Smooth muscle cell (in vitro differentiated cells): ENCODE data around the gene INO80D. TPM values are rescaled to one million over a fixed set of nuclear protein-coding genes. Genes with fewer than 3 reads are reported as not detected.

Source experiments
- DNase-seq: peaks from one replicate; lab custom pipeline; 2025; ENCODE audit not compliant: unreplicated experiment; lab: John Stamatoyannopoulos, UW
- H2AFZ ChIP-seq: fragments of 200-600 bp; sonication (generic); 2 replicates; pipeline ENCODE4 v1.6.0; 2016; ENCODE audit warnings: antibody characterized with exemption, low read depth, mild to moderate bottlenecking
- H3F3A ChIP-seq: fragments of 200-600 bp; sonication (generic); 2 replicates; pipeline ENCODE4 v1.6.0; 2017; ENCODE audit warnings: antibody characterized with exemption, low read depth
- H3K27ac ChIP-seq: fragments of 200-600 bp; sonication (generic); 2 replicates; pipeline ENCODE4 v1.5.1; 2016; ENCODE audit warnings: low read depth, mild to moderate bottlenecking
- H3K27me3 ChIP-seq: fragments of 200-600 bp; sonication (generic); 2 replicates; pipeline ENCODE4 v1.6.1; 2016; ENCODE audit warnings: low read depth, mild to moderate bottlenecking
- H3K36me3 ChIP-seq: fragments of 200-600 bp; sonication (generic); 2 replicates; pipeline ENCODE4 v1.5.1; 2016; ENCODE audit warnings: low read depth
- H3K4me1 ChIP-seq: fragments of 200-600 bp; sonication (generic); 2 replicates; pipeline ENCODE4 v1.5.1; 2016; ENCODE audit warnings: low read depth
- H3K4me2 ChIP-seq: fragments of 200-600 bp; sonication (generic); 2 replicates; pipeline ENCODE4 v1.6.0; 2016; ENCODE audit warnings: mild to moderate bottlenecking
- H3K4me3 ChIP-seq: fragments of 200-600 bp; sonication (generic); 2 replicates; pipeline ENCODE4 v1.5.1; 2016; ENCODE audit warnings: mild to moderate bottlenecking
- H3K79me2 ChIP-seq: fragments of 200-600 bp; sonication (generic); 2 replicates; pipeline ENCODE4 v1.6.0; 2016; ENCODE audit warnings: low read depth, mild to moderate bottlenecking
- H3K9ac ChIP-seq: fragments of 200-600 bp; sonication (generic); 2 replicates; pipeline ENCODE4 v1.6.0; 2016; ENCODE audit warnings: low read depth
- H3K9me3 ChIP-seq: fragments of 200-600 bp; sonication (generic); replicated peaks from 2 replicates; pipeline ENCODE4 v1.5.1; 2016; ENCODE audit warnings: low read depth
- H4K20me1 ChIP-seq: fragments of 200-600 bp; sonication (generic); 2 replicates; pipeline ENCODE4 v1.6.0; 2016; ENCODE audit warnings: low read depth
- WGBS: methylation state at CpG from one replicate; pipeline ENCODE4 v1.1.7; 2016; ENCODE audit warnings: low lambda C conversion rate; 5-methylcytosine and 5-hydroxymethylcytosine counted together
- polyA plus RNA-seq: library from polyadenylated mRNA; unstranded; fragments of >200 nt; fragmentation: Nextera tagmentation; extraction: Ambion mirVana; gene quantifications from 2 replicates; pipeline ENCODE4 v1.2.1, GENCODE V29; 2016
- total RNA-seq: library from RNA; depleted of rRNA; stranded (reverse); fragments of >200 nt; gene quantifications from 2 replicates; pipeline ENCODE4 v1.2.3, GENCODE V29; 2014
- TF ChIP-seq, protein P1 (sequence below): fragments of 200-600 bp; sonication (generic); IDR thresholded peaks from 2 replicates; pipeline ENCODE4 v1.5.1; 2017; ENCODE audit warnings: borderline replicate concordance, mild to moderate bottlenecking, antibody characterized with exemption; ENCODE audit not compliant: insufficient read depth, poor library complexity, severe bottlenecking

INO80D gene
- total and polyA plus RNA-seq, 2 experiments from 2014 or later: 1.4 to 9.1 TPM

DNA sequence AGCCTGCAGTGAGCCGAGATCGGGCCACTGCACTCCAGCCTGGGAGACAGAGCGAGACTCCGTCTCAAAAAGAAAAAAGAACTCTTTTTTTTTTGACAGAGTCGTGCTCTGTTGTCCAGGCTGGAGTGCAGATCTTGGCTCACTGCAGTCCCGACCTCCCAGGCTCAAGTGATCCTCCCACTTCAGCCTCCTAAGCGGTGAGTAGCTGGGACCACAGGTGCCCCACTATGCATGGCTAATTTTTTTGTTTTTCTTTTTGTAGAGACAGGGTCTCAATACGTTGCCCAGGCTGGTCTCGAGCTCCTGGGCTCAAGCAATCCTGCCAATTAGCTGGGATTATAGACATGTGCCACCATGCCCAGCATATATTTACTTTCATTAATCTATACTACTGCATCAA lies 12.5 kb upstream of the INO80D start:
- no peak for DNase-seq
- H3K27ac ChIP-seq: no peak overlapping the region
- no peaks in the 10 kb centered on the region for H4K20me1 ChIP-seq
- TF ChIP-seq, protein P1, sequence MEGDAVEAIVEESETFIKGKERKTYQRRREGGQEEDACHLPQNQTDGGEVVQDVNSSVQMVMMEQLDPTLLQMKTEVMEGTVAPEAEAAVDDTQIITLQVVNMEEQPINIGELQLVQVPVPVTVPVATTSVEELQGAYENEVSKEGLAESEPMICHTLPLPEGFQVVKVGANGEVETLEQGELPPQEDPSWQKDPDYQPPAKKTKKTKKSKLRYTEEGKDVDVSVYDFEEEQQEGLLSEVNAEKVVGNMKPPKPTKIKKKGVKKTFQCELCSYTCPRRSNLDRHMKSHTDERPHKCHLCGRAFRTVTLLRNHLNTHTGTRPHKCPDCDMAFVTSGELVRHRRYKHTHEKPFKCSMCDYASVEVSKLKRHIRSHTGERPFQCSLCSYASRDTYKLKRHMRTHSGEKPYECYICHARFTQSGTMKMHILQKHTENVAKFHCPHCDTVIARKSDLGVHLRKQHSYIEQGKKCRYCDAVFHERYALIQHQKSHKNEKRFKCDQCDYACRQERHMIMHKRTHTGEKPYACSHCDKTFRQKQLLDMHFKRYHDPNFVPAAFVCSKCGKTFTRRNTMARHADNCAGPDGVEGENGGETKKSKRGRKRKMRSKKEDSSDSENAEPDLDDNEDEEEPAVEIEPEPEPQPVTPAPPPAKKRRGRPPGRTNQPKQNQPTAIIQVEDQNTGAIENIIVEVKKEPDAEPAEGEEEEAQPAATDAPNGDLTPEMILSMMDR: no peak
- H3K36me3 ChIP-seq: no peaks in the 10 kb centered on the region
- H3K27me3 ChIP-seq: no peaks in the 10 kb centered on the region
- WGBS: 96% methylated on average over 9 of the region's 9 CpGs
- H3K79me2 ChIP-seq: no peaks in the 10 kb centered on the region
- H3K4me2 ChIP-seq: no peak overlapping the region
- H3F3A ChIP-seq: no peaks in the 10 kb centered on the region
- H3K9ac ChIP-seq: no peak overlapping the region
- no peaks in the 10 kb centered on the region for H3K4me1 ChIP-seq
- H3K4me3 ChIP-seq: no peak overlapping the region
- H3K9me3 ChIP-seq: no peaks in the 10 kb centered on the region
- no peak overlapping the region for H2AFZ ChIP-seq

DNA sequence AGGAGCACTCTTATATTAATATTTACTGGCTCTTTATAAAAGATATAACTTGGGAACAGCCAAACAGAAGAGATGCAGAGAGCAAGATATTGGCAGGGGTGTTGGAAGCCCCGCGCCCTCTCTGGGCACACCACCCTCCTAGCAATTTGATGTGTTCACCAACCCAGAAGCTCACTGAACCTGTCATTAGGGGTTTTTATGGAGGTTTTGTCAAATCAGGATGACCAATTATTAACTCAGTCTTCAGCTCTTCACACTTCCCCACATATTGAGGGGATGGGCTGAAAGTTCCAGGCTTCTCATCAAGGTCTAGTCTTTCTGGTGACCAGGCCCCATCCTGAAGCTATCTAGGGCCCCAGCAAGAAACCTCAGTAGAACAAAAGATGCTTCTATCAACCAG lies 10.9 kb upstream of the INO80D start:
- no peak overlapping the region for H3K27ac ChIP-seq
- no peaks in the 10 kb centered on the region for H3K4me1 ChIP-seq
- DNase-seq: no peak
- no peak overlapping the region for H3K9ac ChIP-seq
- H3F3A ChIP-seq: no peaks in the 10 kb centered on the region
- no peaks in the 10 kb centered on the region for H3K9me3 ChIP-seq
- H3K4me3 ChIP-seq: no peak overlapping the region
- 100% methylated on average over 2 of the region's 2 CpGs for WGBS
- TF ChIP-seq, protein P1: no peak
- H3K27me3 ChIP-seq: no peaks in the 10 kb centered on the region
- no peak overlapping the region for H2AFZ ChIP-seq
- H3K79me2 ChIP-seq: no peaks in the 10 kb centered on the region
- no peaks in the 10 kb centered on the region for H4K20me1 ChIP-seq
- no peaks in the 10 kb centered on the region for H3K36me3 ChIP-seq
- no peak overlapping the region for H3K4me2 ChIP-seq

DNA sequence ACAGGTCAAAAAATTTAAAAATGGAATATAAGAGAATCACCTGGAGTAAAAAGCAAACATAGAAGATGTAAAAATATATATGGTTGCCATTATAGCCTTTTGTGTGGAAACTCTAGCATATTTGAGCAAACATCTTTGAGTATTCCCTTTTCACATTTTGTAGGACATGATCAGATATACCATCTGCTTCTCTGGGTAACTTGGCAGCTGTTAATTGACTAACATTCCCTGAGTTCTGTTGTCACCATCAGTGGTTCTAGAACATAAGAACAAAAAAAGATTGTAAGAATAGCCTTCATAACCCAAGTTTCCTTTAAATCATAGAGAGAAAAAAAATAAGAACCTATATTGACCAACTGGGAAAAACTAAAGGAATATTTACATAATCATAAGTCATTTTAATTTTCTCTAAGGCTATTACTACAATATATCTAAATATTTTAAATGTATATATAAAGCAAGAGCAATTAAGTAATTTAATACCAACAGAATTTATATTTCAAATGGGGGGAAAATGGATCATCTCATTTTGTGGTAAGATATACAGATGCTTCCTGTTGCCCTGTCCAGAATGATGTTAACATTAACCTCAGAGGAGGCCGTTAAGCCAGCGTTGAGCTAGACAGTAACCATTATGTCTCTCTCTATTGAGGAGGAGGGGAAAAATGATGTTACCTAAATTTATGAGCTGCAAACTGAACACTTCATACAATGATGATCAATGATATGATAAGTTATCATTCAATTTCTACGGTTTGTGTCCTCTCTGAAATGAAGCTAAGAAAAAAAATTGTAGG lies 9.8 kb upstream of the INO80D start:
- Histone ChIP-seq H3K4me1 (no peaks in the 10 kb centered on the region), H4K20me1 (no peaks in the 10 kb centered on the region), H3K4me2 (no peak overlapping the region), H3K4me3 (no peak overlapping the region), H3K36me3 (no peaks in the 10 kb centered on the region), H2AFZ (no peak overlapping the region), H3K9me3 (no peaks in the 10 kb centered on the region), H3K9ac (no peak overlapping the region), H3K27ac (no peak overlapping the region), H3K27me3 (no peaks in the 10 kb centered on the region), H3F3A (no peaks in the 10 kb centered on the region), H3K79me2 (no peaks in the 10 kb centered on the region)
- DNase-seq: no peak
- TF ChIP-seq, protein P1: no peak
- WGBS: 86% methylated on average over 3 of the region's 3 CpGs

DNA sequence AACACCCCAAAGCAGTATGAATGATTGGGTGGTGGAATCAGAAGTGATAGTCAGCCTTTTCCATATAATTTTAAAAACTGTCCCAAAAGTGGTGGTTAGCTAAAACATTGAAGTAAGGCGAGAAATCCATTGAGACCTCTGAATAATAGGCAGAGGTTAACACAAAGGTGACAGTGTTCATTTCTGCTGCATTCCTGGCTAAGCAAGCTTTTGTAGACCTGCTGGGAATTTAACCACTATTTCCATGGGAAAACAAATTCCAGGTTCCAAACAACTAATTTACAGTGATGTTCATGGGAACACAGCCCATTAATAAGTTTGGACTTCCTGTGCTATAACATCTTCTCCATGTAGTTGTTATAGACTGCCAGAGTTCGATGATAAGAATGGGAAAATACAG lies 6.3 kb upstream of the INO80D start:
- TF ChIP-seq, protein P1: no peak
- Histone ChIP-seq H3K9me3 (no peaks in the 10 kb centered on the region), H3K9ac (no peak overlapping the region), H3K79me2 (peaks cover 23% of the 10 kb centered on the region), H3K27ac (no peak overlapping the region), H4K20me1 (no peaks in the 10 kb centered on the region), H3F3A (peaks cover 2% of the 10 kb centered on the region), H3K27me3 (no peaks in the 10 kb centered on the region), H3K4me3 (no peak overlapping the region), H3K4me1 (peaks cover 2% of the 10 kb centered on the region), H2AFZ (no peak overlapping the region), H3K4me2 (no peak overlapping the region), H3K36me3 (no peaks in the 10 kb centered on the region)
- WGBS: 93% methylated on average over 2 of the region's 2 CpGs
- no peak for DNase-seq
